ENCODE measurements around the gene DSE. TPM values are rescaled to one million over a fixed set of nuclear protein-coding genes. Genes with fewer than 3 reads are reported as not detected.

DSE gene
- total RNA-seq, 1 experiment from 2014 or later = 5.4 TPM

GRCh38 chr6:116399287-116399686 lies 28.5 kb downstream of the DSE start:
- DNase-seq (ENCODE audit: low read depth, low spot score) (no peak), ATAC-seq (peak; percentile 45; the same call in 1 of the 2 replicates)
- no TSS peak for BruUV-seq (replicated peaks)
- ChIA-PET POLR2A (interaction anchor here (0.6 kb wide), 1 partner anchor 19 kb away, joined by 3 read pairs; no protein-coding TSS in a partner anchor), CTCF (no interaction called here)
- Histone ChIP-seq H3K27ac (ENCODE audit: low read length) (no peak overlapping the region), H3K4me1 (ENCODE audit: control insufficient read depth, insufficient read depth, low read length) (no peaks in the 10 kb centered on the region), H3K36me3 (ENCODE audit: control insufficient read depth, insufficient read depth, low read length) (no peaks in the 10 kb centered on the region), H3K9me3 (ENCODE audit: control insufficient read depth, insufficient read depth, low read depth, low read length) (no peaks in the 10 kb centered on the region), H3K4me3 (ENCODE audit: low read depth in 2 of 2, low read length in 2 of 2) (no peak overlapping the region), H3K27me3 (ENCODE audit: control insufficient read depth, insufficient read depth, low read length) (0 out of 2 replicates have a peak, but pooled peaks cover 2% of the 10 kb centered on the region)
- in situ Hi-C loops (cut with HindIII; ENCODE audit: low pct_unique_long_range_greater_than_20kb, low sequenced_read_pairs) = no loop called here
- TF ChIP-seq SIN3A (IDR thresholded peaks at IDR 0.05; ENCODE audit: borderline replicate concordance, insufficient read depth, low read depth, low read length) = no peak
- intact Hi-C loops (cut with micrococcal nuclease; ENCODE audit: unreplicated experiment) = no loop called here

GRCh38 chr6:116400328-116400727 lies 29.6 kb downstream of the DSE start:
- ATAC-seq = no peak
- in situ Hi-C loops (cut with HindIII; ENCODE audit: low pct_unique_long_range_greater_than_20kb, low sequenced_read_pairs) (no loop called here), intact Hi-C loops (cut with micrococcal nuclease; ENCODE audit: unreplicated experiment) (no loop called here)
- Histone ChIP-seq H3K4me1 (ENCODE audit: control insufficient read depth, insufficient read depth, low read length) (no peaks in the 10 kb centered on the region), H3K27me3 (ENCODE audit: control insufficient read depth, insufficient read depth, low read length) (0 out of 2 replicates have a peak, but pooled peaks cover 2% of the 10 kb centered on the region), H3K27ac (ENCODE audit: low read length) (no peak overlapping the region), H3K4me3 (ENCODE audit: low read depth in 2 of 2, low read length in 2 of 2) (no peak overlapping the region), H3K9me3 (ENCODE audit: control insufficient read depth, insufficient read depth, low read depth, low read length) (no peaks in the 10 kb centered on the region), H3K36me3 (ENCODE audit: control insufficient read depth, insufficient read depth, low read length) (no peaks in the 10 kb centered on the region)
- ChIA-PET CTCF (no interaction called here), POLR2A (no interaction called here)
- BruUV-seq (replicated peaks) = no TSS peak
- DNase-seq (ENCODE audit: low read depth, low spot score) = no peak
- TF ChIP-seq POLR2AphosphoS5 (IDR thresholded peaks at IDR 0.05; ENCODE audit: low read depth, low read length) = no peak
- no peak for TF ChIP-seq SIN3A (IDR thresholded peaks at IDR 0.05; ENCODE audit: borderline replicate concordance, insufficient read depth, low read depth, low read length)
- no peak for TF ChIP-seq REST (IDR thresholded peaks at IDR 0.05; ENCODE audit: insufficient read depth in 1 of 2, low read depth in 2 of 2, low read length in 1 of 2)
- TF ChIP-seq TCF7L2 (IDR thresholded peaks at IDR 0.05; ENCODE audit: low read depth, low read length) = no peak
- TF ChIP-seq CTCF (IDR thresholded peaks at IDR 0.05) = no peak

GRCh38 chr6:116402108-116402937 lies 31.6 kb downstream of the DSE start:
- Histone ChIP-seq H3K4me3 (ENCODE audit: low read depth in 2 of 2, low read length in 2 of 2) (no peak overlapping the region), H3K27ac (ENCODE audit: low read length) (no peak overlapping the region), H3K4me1 (ENCODE audit: control insufficient read depth, insufficient read depth, low read length) (no peaks in the 10 kb centered on the region), H3K36me3 (ENCODE audit: control insufficient read depth, insufficient read depth, low read length) (no peaks in the 10 kb centered on the region), H3K9me3 (ENCODE audit: control insufficient read depth, insufficient read depth, low read depth, low read length) (no peaks in the 10 kb centered on the region), H3K27me3 (ENCODE audit: control insufficient read depth, insufficient read depth, low read length) (0 out of 2 replicates have a peak, but pooled peaks cover 2% of the 10 kb centered on the region)
- intact Hi-C loops (cut with micrococcal nuclease; ENCODE audit: unreplicated experiment) = no loop called here
- ChIA-PET POLR2A (no interaction called here), CTCF (interaction anchor here (0.6 kb wide), 1 partner anchor 70 kb away, joined by 3 read pairs; no protein-coding TSS in a partner anchor)
- TF ChIP-seq SIN3A (IDR thresholded peaks at IDR 0.05; ENCODE audit: borderline replicate concordance, insufficient read depth, low read depth, low read length) = no peak
- no peak for TF ChIP-seq REST (IDR thresholded peaks at IDR 0.05; ENCODE audit: insufficient read depth in 1 of 2, low read depth in 2 of 2, low read length in 1 of 2)
- TF ChIP-seq CTCF (IDR thresholded peaks at IDR 0.05) = no peak; the same call in 1 of the 2 replicates
- no peak for TF ChIP-seq POLR2AphosphoS5 (IDR thresholded peaks at IDR 0.05; ENCODE audit: low read depth, low read length)
- TF ChIP-seq TCF7L2 (IDR thresholded peaks at IDR 0.05; ENCODE audit: low read depth, low read length) = no peak
- ATAC-seq = no peak
- DNase-seq (ENCODE audit: low read depth, low spot score) = no peak
- no TSS peak for BruUV-seq (replicated peaks)
- in situ Hi-C loops (cut with HindIII; ENCODE audit: low pct_unique_long_range_greater_than_20kb, low sequenced_read_pairs) = no loop called here

Data from Panc1 (cell line).